ENCODE measurements around the gene NCBP1. TPM values are rescaled to one million over a fixed set of nuclear protein-coding genes. Genes with fewer than 3 reads are reported as not detected.

The NCBP1 gene
- total RNA-seq, 2 experiments from 2014 or later = 37.6 to 41.7 TPM

GRCh38 chr9:97703437-97704344 is 70.1 kb downstream of the NCBP1 start:
- no peak for TF ChIP-seq CTCF (IDR thresholded peaks at IDR 0.05)
- no peaks in the 10 kb centered on the region for H3K36me3 Mint-ChIP-seq (ENCODE audit: low read depth)
- ATAC-seq (peak; percentile 85), DNase-seq (peak; percentile 65)
- ChIA-PET CTCF (interaction anchor here (1.4 to 2.9 kb wide), 4 partner anchors 9 to 197 kb away, joined by 3 to 24 read pairs (median 3); no protein-coding TSS in a partner anchor), POLR2A (interaction anchor here (0.8 kb wide), 2 partner anchors 15 to 217 kb away, joined by 3 read pairs; no protein-coding TSS in a partner anchor)
- H3K27me3 Mint-ChIP-seq = peaks cover 4% of the 10 kb centered on the region
- intact Hi-C loops (cut with micrococcal nuclease) = no loop called here
- H3K4me3 Mint-ChIP-seq = peak overlapping the region; percentile 19
- no peaks in the 10 kb centered on the region for H3K9me3 Mint-ChIP-seq
- peak overlapping the region; percentile 91 for H3K27ac Mint-ChIP-seq
- peaks cover 17% of the 10 kb centered on the region for H3K4me1 Mint-ChIP-seq (ENCODE audit: low read depth)

- POLR2A ChIA-PET = interaction anchor here (0.8 kb wide), 1 partner anchor 217 kb away, joined by 3 read pairs; no protein-coding TSS in a partner anchor
- Mint-ChIP-seq H3K27ac (peak overlapping the region; percentile 30), H3K36me3 (ENCODE audit: low read depth) (no peaks in the 10 kb centered on the region), H3K4me1 (ENCODE audit: low read depth) (peaks cover 15% of the 10 kb centered on the region), H3K4me3 (no peak overlapping the region), H3K9me3 (no peaks in the 10 kb centered on the region), H3K27me3 (peaks cover 4% of the 10 kb centered on the region)
- no peak for DNase-seq
- TF ChIP-seq CTCF (IDR thresholded peaks at IDR 0.05) = no peak
- no peak for ATAC-seq
- intact Hi-C loops (cut with micrococcal nuclease) = no loop called here
- CTCF ChIA-PET = interaction anchor here (0.6 to 2.9 kb wide), 3 partner anchors 137 to 197 kb away, joined by 3 to 24 read pairs (median 3); no protein-coding TSS in a partner anchor
Observed at GRCh38 chr9:97704345-97704677, 70.7 kb downstream of the NCBP1 start.

- Mint-ChIP-seq H3K36me3 (ENCODE audit: low read depth) (no peaks in the 10 kb centered on the region), H3K4me1 (ENCODE audit: low read depth) (peaks cover 13% of the 10 kb centered on the region), H3K4me3 (no peak overlapping the region), H3K27me3 (peaks cover 4% of the 10 kb centered on the region), H3K9me3 (no peaks in the 10 kb centered on the region), H3K27ac (no peak overlapping the region)
- DNase-seq = no peak
- no peak for ATAC-seq
- CTCF ChIA-PET = interaction anchor here (0.6 to 2.9 kb wide), 4 partner anchors 17 to 196 kb away, joined by 3 to 24 read pairs (median 3); no protein-coding TSS in a partner anchor
- intact Hi-C loops (cut with micrococcal nuclease) = no loop called here
- no peak for TF ChIP-seq CTCF (IDR thresholded peaks at IDR 0.05)
- POLR2A ChIA-PET = no interaction called here
Observed at GRCh38 chr9:97704851-97705250, 71.2 kb downstream of the NCBP1 start.

GRCh38 chr9:97705354-97705950 is 71.8 kb downstream of the NCBP1 start:
- POLR2A ChIA-PET = no interaction called here
- Mint-ChIP-seq H3K9me3 (no peaks in the 10 kb centered on the region), H3K4me3 (no peak overlapping the region), H3K27me3 (peaks cover 4% of the 10 kb centered on the region), H3K27ac (no peak overlapping the region), H3K4me1 (ENCODE audit: low read depth) (peaks cover 13% of the 10 kb centered on the region), H3K36me3 (ENCODE audit: low read depth) (no peaks in the 10 kb centered on the region)
- ATAC-seq (no peak), DNase-seq (no peak)
- intact Hi-C loops (cut with micrococcal nuclease) = no loop called here
- CTCF ChIA-PET = interaction anchor here (1.2 to 2.9 kb wide), 3 partner anchors 18 to 196 kb away, joined by 3 to 24 read pairs (median 3); no protein-coding TSS in a partner anchor
- no peak for TF ChIP-seq CTCF (IDR thresholded peaks at IDR 0.05)
